IMR-90 (cell line): ENCODE measurements around the gene ZNF385B. TPM values are rescaled to one million over a fixed set of nuclear protein-coding genes. Genes with fewer than 3 reads are reported as not detected.

ENCODE experiments used
- ATAC-seq: fragments of 200-7000 bp; cut with Tn5 transposase; 2 replicates; pipeline ENCODE4 v1.9.1; 2020; ENCODE audit warnings: low read depth, mild to moderate bottlenecking, moderate library complexity
- BruUV-seq: library from RNA; stranded (reverse); fragments of 400-500 nt; replicated peaks from 2 replicates; lab custom pipeline; 2021; lab: Mats Ljungman, UMichigan
- CTCF ChIA-PET: fragments of 300-600 bp; formaldehyde crosslinking; extraction: SDS; loops from one replicate; lab custom pipeline; 2021; ENCODE audit warnings: antibody characterized with exemption; lab: Yijun Ruan, JAX
- POLR2A ChIA-PET: fragments of 300-600 bp; sonication (Branson Sonifier 250); formaldehyde crosslinking; loops from one replicate; lab custom pipeline; 2022; ENCODE audit warnings: antibody characterized with exemption; ENCODE audit not compliant: unreplicated experiment; lab: Charles Lee
- DNase-seq: peaks from one replicate; pipeline ENCODE4 v3.0.0; 2013
- H2AFZ ChIP-seq: replicated peaks from 2 replicates; pipeline ENCODE3; 2013; ENCODE audit warnings: low read length, mild to moderate bottlenecking; ENCODE audit not compliant: poor library complexity
- H2AK5ac ChIP-seq: 2 replicates; pipeline ENCODE4 v1.6.1; 2013; ENCODE audit warnings: low read depth, low read length, inconsistent platforms
- H2AK9ac ChIP-seq: replicated peaks from 2 replicates; pipeline ENCODE3; 2013; ENCODE audit warnings: mild to moderate bottlenecking, low read depth, low read length, moderate library complexity; ENCODE audit not compliant: poor library complexity
- H2BK120ac ChIP-seq: 2 replicates; pipeline ENCODE4 v1.6.1; 2013; ENCODE audit warnings: low read depth, low read length, inconsistent platforms
- H2BK15ac ChIP-seq: 3 replicates; pipeline ENCODE4 v1.6.1; 2013; ENCODE audit warnings: low read depth, low read length, inconsistent platforms
- H2BK20ac ChIP-seq: 2 replicates; pipeline ENCODE4 v1.6.1; 2013; ENCODE audit warnings: low read depth, mild to moderate bottlenecking, inconsistent platforms, low read length, moderate library complexity
- H2BK5ac ChIP-seq: 2 replicates; pipeline ENCODE4 v1.6.1; 2013; ENCODE audit warnings: mild to moderate bottlenecking, low read depth, low read length, inconsistent platforms; ENCODE audit not compliant: poor library complexity, severe bottlenecking
- H3K14ac ChIP-seq: replicated peaks from 2 replicates; pipeline ENCODE4 v1.6.1; 2013; ENCODE audit warnings: low read depth, low read length, inconsistent platforms
- H3K18ac ChIP-seq: 2 replicates; pipeline ENCODE4 v1.6.1; 2013; ENCODE audit warnings: low read depth, low read length, control low read depth
- H3K23ac ChIP-seq: 2 replicates; pipeline ENCODE4 v1.6.1; 2013; ENCODE audit warnings: low read depth, low read length, inconsistent platforms
- H3K27ac ChIP-seq: 2 replicates; pipeline ENCODE4 v1.5.1; 2013; ENCODE audit warnings: mild to moderate bottlenecking, control low read depth, low read length; ENCODE audit not compliant: insufficient read depth
- H3K27me3 ChIP-seq: 2 replicates; pipeline ENCODE4 v1.6.1; 2013; ENCODE audit warnings: low read length; ENCODE audit not compliant: control insufficient read depth, insufficient read depth
- H3K36me3 ChIP-seq: 2 replicates; pipeline ENCODE4 v1.6.1; 2013; ENCODE audit warnings: low read length, mixed read lengths; ENCODE audit not compliant: control insufficient read depth, insufficient read depth
- H3K4ac ChIP-seq: 2 replicates; pipeline ENCODE4 v1.6.1; 2013; ENCODE audit warnings: low read depth, low read length, inconsistent platforms
- H3K4me1 ChIP-seq: 2 replicates; pipeline ENCODE4 v1.6.1; 2013; ENCODE audit warnings: low read length, mixed read lengths; ENCODE audit not compliant: control insufficient read depth, insufficient read depth
- H3K4me2 ChIP-seq: 2 replicates; pipeline ENCODE4 v1.6.1; 2013; ENCODE audit warnings: low read depth, mild to moderate bottlenecking, control low read depth, low read length, moderate library complexity
- H3K4me3 ChIP-seq: 2 replicates; pipeline ENCODE4 v1.5.1; 2013; ENCODE audit warnings: low read depth, mild to moderate bottlenecking, control low read depth, low read length, moderate library complexity; ENCODE audit not compliant: insufficient read depth
- H3K56ac ChIP-seq: 2 replicates; pipeline ENCODE4 v1.6.1; 2013; ENCODE audit warnings: low read length, inconsistent platforms; ENCODE audit not compliant: insufficient read depth; ENCODE audit errors: extremely low read depth
- H3K79me1 ChIP-seq, 2 experiments: 2 replicates each; pipeline ENCODE4 v1.6.1; 2013; ENCODE audit warnings: low read length in 2 of 2, inconsistent platforms in 1 of 2, low read depth in 1 of 2
- H3K9ac ChIP-seq: 2 replicates; pipeline ENCODE4 v1.6.1; 2013; ENCODE audit warnings: low read depth, low read length, control low read depth
- H3K9me1 ChIP-seq: 2 replicates; pipeline ENCODE4 v1.6.1; 2013; ENCODE audit warnings: low read length, inconsistent platforms; ENCODE audit not compliant: insufficient read depth
- H3K9me3 ChIP-seq: 2 replicates; pipeline ENCODE4 v1.6.1; 2013; ENCODE audit warnings: low read length; ENCODE audit not compliant: control insufficient read depth, insufficient read depth
- H4K20me1 ChIP-seq: 2 replicates; pipeline ENCODE4 v1.6.1; 2013; ENCODE audit warnings: low read length, inconsistent platforms; ENCODE audit not compliant: insufficient read depth
- H4K5ac ChIP-seq: 2 replicates; pipeline ENCODE4 v1.6.1; 2013; ENCODE audit warnings: mild to moderate bottlenecking, low read depth, low read length, control low read depth
- H4K8ac ChIP-seq, 2 experiments: 2 replicates each; pipeline ENCODE4 v1.6.1; 2013; ENCODE audit warnings: low read depth in 2 of 2, low read length in 2 of 2, control low read depth in 1 of 2, inconsistent platforms in 1 of 2
- H4K91ac ChIP-seq: 2 replicates; pipeline ENCODE4 v1.6.1; 2013; ENCODE audit warnings: low read depth, low read length, inconsistent platforms; ENCODE audit not compliant: insufficient read depth
- CEBPB ChIP-seq: IDR thresholded peaks from 2 replicates; pipeline ENCODE4 v1.6.1; 2012; ENCODE audit warnings: low read depth, low read length, improper control_type of control experiment
- CHD1 ChIP-seq: IDR thresholded peaks from 2 replicates; pipeline ENCODE4 v1.6.1; 2012; ENCODE audit warnings: low read depth, low read length, improper control_type of control experiment
- ELK1 ChIP-seq: fragments of 150-350 bp; IDR thresholded peaks from 2 replicates; pipeline ENCODE4 v1.6.1; 2016; ENCODE audit warnings: low read depth, mild to moderate bottlenecking, low read length, moderate library complexity, borderline replicate concordance
- FOS ChIP-seq: fragments of 150-350 bp; IDR thresholded peaks from 2 replicates; pipeline ENCODE4 v1.6.1; 2016; ENCODE audit warnings: low read depth, low read length
- MXI1 ChIP-seq: IDR thresholded peaks from 2 replicates; pipeline ENCODE4 v1.6.1; 2012; ENCODE audit warnings: low read depth, mild to moderate bottlenecking, low read length, moderate library complexity, borderline replicate concordance
- RAD21 ChIP-seq: IDR thresholded peaks from 2 replicates; pipeline ENCODE4 v1.6.1; 2012; ENCODE audit warnings: low read length, improper control_type of control experiment
- SMC3 ChIP-seq: fragments of 150-350 bp; IDR thresholded peaks from 2 replicates; pipeline ENCODE4 v1.6.1; 2016; ENCODE audit warnings: low read depth, mild to moderate bottlenecking, antibody characterized with exemption, low read length, moderate library complexity
- WGBS, 2 experiments: methylation state at CpG; one replicate each; pipeline versions ENCODE4 v1.1.5 to v1.1.7; 2013; ENCODE audit warnings: missing lambda C conversion rate in 2 of 2; ENCODE audit not compliant: insufficient read length in 1 of 2; ENCODE audit errors: extremely low coverage in 2 of 2; 5-methylcytosine and 5-hydroxymethylcytosine counted together
- dilution Hi-C: fragments of 300-500 bp; cut with HindIII; formaldehyde crosslinking; loops from one replicate; pipeline ENCODE4 v1.14.3; 2018; ENCODE audit warnings: low sequenced_read_pairs; ENCODE audit not compliant: unreplicated experiment
- in situ Hi-C: fragments of 300-500 bp; cut with MboI; formaldehyde crosslinking; loops from 3 replicates; pipeline ENCODE4 v1.14.3; 2019; ENCODE audit warnings: low sequenced_read_pairs, inconsistent platforms, mixed read lengths
- intact Hi-C: fragments of 100-400 bp; cut with micrococcal nuclease; formaldehyde crosslinking; loops from 2 replicates; pipeline ENCODE4 v1.10.0; 2022
- polyA plus RNA-seq, 3 experiments: library from polyadenylated mRNA; depleted of rRNA; stranded (reverse); fragments of >200 nt; gene quantifications; 2 replicates each; pipeline ENCODE4 v1.2.3, GENCODE V29; 2012; ENCODE audit warnings: low replicate concordance in 1 of 3
- total RNA-seq: library from RNA; depleted of rRNA; stranded (reverse); fragments of >200 nt; gene quantifications from 2 replicates; pipeline ENCODE4 v1.2.3, GENCODE V29; 2012
- TF ChIP-seq, protein P1 (sequence below): fragments of 150-350 bp; IDR thresholded peaks from 2 replicates; pipeline ENCODE4 v1.6.1; 2017; ENCODE audit warnings: mild to moderate bottlenecking, antibody characterized with exemption, low read length, low read depth

Gene ZNF385B
- total and polyA plus RNA-seq, 2 of the 4 experiments (the other 2 are of a cell fraction), result not detected

GRCh38 chr2:179804206-179804605 lies 57.2 kb downstream of the ZNF385B start:
- no peak overlapping the region for H3K56ac ChIP-seq

More at GRCh38 chr2:179804206-179804605, 57.2 kb downstream of the ZNF385B start:
- no peaks in the 10 kb centered on the region for H3K9me1 ChIP-seq
- BruUV-seq, result no TSS peak
- dilution Hi-C loops, result no loop called here
- intact Hi-C loops, result no loop called here
- no peak overlapping the region for H2BK20ac ChIP-seq
- H3K4me1 ChIP-seq, result no peaks in the 10 kb centered on the region
- H3K9me3 ChIP-seq, result no peaks in the 10 kb centered on the region
- no peak overlapping the region for H2BK5ac ChIP-seq
- H3K4me3 ChIP-seq, result no peak overlapping the region
- DNase-seq (no peak), ATAC-seq (no peak)
- H2BK15ac ChIP-seq, result no peak overlapping the region
- in situ Hi-C loops, result no loop called here
- CTCF ChIA-PET, result no interaction called here
- no peak overlapping the region for H4K91ac ChIP-seq
- H2AFZ ChIP-seq, result no peak overlapping the region
- H4K8ac ChIP-seq, result no peak overlapping the region
- H3K4ac ChIP-seq, result no peak overlapping the region
- H3K4me2 ChIP-seq, result no peak overlapping the region
- no peak overlapping the region for H3K23ac ChIP-seq
- H3K9ac ChIP-seq, result no peak overlapping the region
- no peak overlapping the region for H4K5ac ChIP-seq
- no CpG with 5 or more reads among the region's 2 CpGs for WGBS, 2 experiments
- H3K79me1 ChIP-seq, result no peaks in the 10 kb centered on the region
- H2AK5ac ChIP-seq, result no peak overlapping the region
- no peak overlapping the region for H3K18ac ChIP-seq
- H3K27ac ChIP-seq, result no peak overlapping the region
- POLR2A ChIA-PET, result no interaction called here
- no peak overlapping the region for H2AK9ac ChIP-seq
- H3K36me3 ChIP-seq, result no peaks in the 10 kb centered on the region
- no peak overlapping the region for H3K14ac ChIP-seq
- TF ChIP-seq SMC3 (no peak), CEBPB (no peak), RAD21 (no peak), MXI1 (no peak), FOS (no peak), CHD1 (no peak), ELK1 (no peak)
- TF ChIP-seq, protein P1, sequence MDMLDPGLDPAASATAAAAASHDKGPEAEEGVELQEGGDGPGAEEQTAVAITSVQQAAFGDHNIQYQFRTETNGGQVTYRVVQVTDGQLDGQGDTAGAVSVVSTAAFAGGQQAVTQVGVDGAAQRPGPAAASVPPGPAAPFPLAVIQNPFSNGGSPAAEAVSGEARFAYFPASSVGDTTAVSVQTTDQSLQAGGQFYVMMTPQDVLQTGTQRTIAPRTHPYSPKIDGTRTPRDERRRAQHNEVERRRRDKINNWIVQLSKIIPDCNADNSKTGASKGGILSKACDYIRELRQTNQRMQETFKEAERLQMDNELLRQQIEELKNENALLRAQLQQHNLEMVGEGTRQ, result no peak
- H4K20me1 ChIP-seq, result no peaks in the 10 kb centered on the region
- H3K27me3 ChIP-seq, result no peaks in the 10 kb centered on the region; the same call in 1 of the 2 replicates
- no peak overlapping the region for H2BK120ac ChIP-seq
